IMR-90 (cell line): ENCODE results near the gene SLFNL1. TPM values are rescaled to one million over a fixed set of nuclear protein-coding genes. Genes with fewer than 3 reads are reported as not detected.

ENCODE experiments used
- ATAC-seq: fragments of 200-7000 bp; cut with Tn5 transposase; 2 replicates; pipeline ENCODE4 v1.9.1; 2020; ENCODE audit warnings: low read depth, mild to moderate bottlenecking, moderate library complexity
- BruUV-seq: library from RNA; stranded (reverse); fragments of 400-500 nt; replicated peaks from 2 replicates; lab custom pipeline; 2021; lab: Mats Ljungman, UMichigan
- CTCF ChIA-PET: fragments of 300-600 bp; formaldehyde crosslinking; extraction: SDS; loops from one replicate; lab custom pipeline; 2021; ENCODE audit warnings: antibody characterized with exemption; lab: Yijun Ruan, JAX
- POLR2A ChIA-PET: fragments of 300-600 bp; sonication (Branson Sonifier 250); formaldehyde crosslinking; loops from one replicate; lab custom pipeline; 2022; ENCODE audit warnings: antibody characterized with exemption; ENCODE audit not compliant: unreplicated experiment; lab: Charles Lee
- DNase-seq: peaks from one replicate; pipeline ENCODE4 v3.0.0; 2013
- H2AFZ ChIP-seq: replicated peaks from 2 replicates; pipeline ENCODE3; 2013; ENCODE audit warnings: low read length, mild to moderate bottlenecking; ENCODE audit not compliant: poor library complexity
- H2AK5ac ChIP-seq: 2 replicates; pipeline ENCODE4 v1.6.1; 2013; ENCODE audit warnings: low read depth, low read length, inconsistent platforms
- H2AK9ac ChIP-seq: replicated peaks from 2 replicates; pipeline ENCODE3; 2013; ENCODE audit warnings: mild to moderate bottlenecking, low read depth, low read length, moderate library complexity; ENCODE audit not compliant: poor library complexity
- H2BK120ac ChIP-seq: 2 replicates; pipeline ENCODE4 v1.6.1; 2013; ENCODE audit warnings: low read depth, low read length, inconsistent platforms
- H2BK15ac ChIP-seq: 3 replicates; pipeline ENCODE4 v1.6.1; 2013; ENCODE audit warnings: low read depth, low read length, inconsistent platforms
- H2BK20ac ChIP-seq: 2 replicates; pipeline ENCODE4 v1.6.1; 2013; ENCODE audit warnings: low read depth, mild to moderate bottlenecking, inconsistent platforms, low read length, moderate library complexity
- H2BK5ac ChIP-seq: 2 replicates; pipeline ENCODE4 v1.6.1; 2013; ENCODE audit warnings: mild to moderate bottlenecking, low read depth, low read length, inconsistent platforms; ENCODE audit not compliant: poor library complexity, severe bottlenecking
- H3K14ac ChIP-seq: replicated peaks from 2 replicates; pipeline ENCODE4 v1.6.1; 2013; ENCODE audit warnings: low read depth, low read length, inconsistent platforms
- H3K18ac ChIP-seq: 2 replicates; pipeline ENCODE4 v1.6.1; 2013; ENCODE audit warnings: low read depth, low read length, control low read depth
- H3K23ac ChIP-seq: 2 replicates; pipeline ENCODE4 v1.6.1; 2013; ENCODE audit warnings: low read depth, low read length, inconsistent platforms
- H3K27ac ChIP-seq: 2 replicates; pipeline ENCODE4 v1.5.1; 2013; ENCODE audit warnings: mild to moderate bottlenecking, control low read depth, low read length; ENCODE audit not compliant: insufficient read depth
- H3K27me3 ChIP-seq: 2 replicates; pipeline ENCODE4 v1.6.1; 2013; ENCODE audit warnings: low read length; ENCODE audit not compliant: control insufficient read depth, insufficient read depth
- H3K36me3 ChIP-seq: 2 replicates; pipeline ENCODE4 v1.6.1; 2013; ENCODE audit warnings: low read length, mixed read lengths; ENCODE audit not compliant: control insufficient read depth, insufficient read depth
- H3K4ac ChIP-seq: 2 replicates; pipeline ENCODE4 v1.6.1; 2013; ENCODE audit warnings: low read depth, low read length, inconsistent platforms
- H3K4me1 ChIP-seq: 2 replicates; pipeline ENCODE4 v1.6.1; 2013; ENCODE audit warnings: low read length, mixed read lengths; ENCODE audit not compliant: control insufficient read depth, insufficient read depth
- H3K4me2 ChIP-seq: 2 replicates; pipeline ENCODE4 v1.6.1; 2013; ENCODE audit warnings: low read depth, mild to moderate bottlenecking, control low read depth, low read length, moderate library complexity
- H3K4me3 ChIP-seq: 2 replicates; pipeline ENCODE4 v1.5.1; 2013; ENCODE audit warnings: low read depth, mild to moderate bottlenecking, control low read depth, low read length, moderate library complexity; ENCODE audit not compliant: insufficient read depth
- H3K56ac ChIP-seq: 2 replicates; pipeline ENCODE4 v1.6.1; 2013; ENCODE audit warnings: low read length, inconsistent platforms; ENCODE audit not compliant: insufficient read depth; ENCODE audit errors: extremely low read depth
- H3K79me1 ChIP-seq, 2 experiments: 2 replicates each; pipeline ENCODE4 v1.6.1; 2013; ENCODE audit warnings: low read length in 2 of 2, inconsistent platforms in 1 of 2, low read depth in 1 of 2
- H3K9ac ChIP-seq: 2 replicates; pipeline ENCODE4 v1.6.1; 2013; ENCODE audit warnings: low read depth, low read length, control low read depth
- H3K9me1 ChIP-seq: 2 replicates; pipeline ENCODE4 v1.6.1; 2013; ENCODE audit warnings: low read length, inconsistent platforms; ENCODE audit not compliant: insufficient read depth
- H3K9me3 ChIP-seq: 2 replicates; pipeline ENCODE4 v1.6.1; 2013; ENCODE audit warnings: low read length; ENCODE audit not compliant: control insufficient read depth, insufficient read depth
- H4K20me1 ChIP-seq: 2 replicates; pipeline ENCODE4 v1.6.1; 2013; ENCODE audit warnings: low read length, inconsistent platforms; ENCODE audit not compliant: insufficient read depth
- H4K5ac ChIP-seq: 2 replicates; pipeline ENCODE4 v1.6.1; 2013; ENCODE audit warnings: mild to moderate bottlenecking, low read depth, low read length, control low read depth
- H4K8ac ChIP-seq, 2 experiments: 2 replicates each; pipeline ENCODE4 v1.6.1; 2013; ENCODE audit warnings: low read depth in 2 of 2, low read length in 2 of 2, control low read depth in 1 of 2, inconsistent platforms in 1 of 2
- H4K91ac ChIP-seq: 2 replicates; pipeline ENCODE4 v1.6.1; 2013; ENCODE audit warnings: low read depth, low read length, inconsistent platforms; ENCODE audit not compliant: insufficient read depth
- BHLHE40 ChIP-seq: fragments of 150-350 bp; IDR thresholded peaks from 2 replicates; pipeline ENCODE4 v1.6.1; 2016; ENCODE audit warnings: mild to moderate bottlenecking, low read depth, low read length
- CEBPB ChIP-seq: IDR thresholded peaks from 2 replicates; pipeline ENCODE4 v1.6.1; 2012; ENCODE audit warnings: low read depth, low read length, improper control_type of control experiment
- CHD1 ChIP-seq: IDR thresholded peaks from 2 replicates; pipeline ENCODE4 v1.6.1; 2012; ENCODE audit warnings: low read depth, low read length, improper control_type of control experiment
- FOS ChIP-seq: fragments of 150-350 bp; IDR thresholded peaks from 2 replicates; pipeline ENCODE4 v1.6.1; 2016; ENCODE audit warnings: low read depth, low read length
- MAFK ChIP-seq: IDR thresholded peaks from 2 replicates; pipeline ENCODE4 v1.6.1; 2012; ENCODE audit warnings: low read depth, low read length, improper control_type of control experiment
- MAZ ChIP-seq: IDR thresholded peaks from 2 replicates; pipeline ENCODE4 v1.6.1; 2012; ENCODE audit warnings: low read depth, mild to moderate bottlenecking, low read length, improper control_type of control experiment, moderate library complexity, borderline replicate concordance
- MXI1 ChIP-seq: IDR thresholded peaks from 2 replicates; pipeline ENCODE4 v1.6.1; 2012; ENCODE audit warnings: low read depth, mild to moderate bottlenecking, low read length, moderate library complexity, borderline replicate concordance
- NFE2L2 ChIP-seq: fragments of 150-350 bp; IDR thresholded peaks from 2 replicates; pipeline ENCODE4 v1.6.1; 2016; ENCODE audit warnings: low read depth, mild to moderate bottlenecking, low read length
- POLR2A ChIP-seq: IDR thresholded peaks from 2 replicates; pipeline ENCODE4 v1.6.1; 2012; ENCODE audit warnings: mild to moderate bottlenecking, low read depth, low read length
- RCOR1 ChIP-seq: IDR thresholded peaks from 2 replicates; pipeline ENCODE4 v1.6.1; 2012; ENCODE audit warnings: mild to moderate bottlenecking, low read length, improper control_type of control experiment; ENCODE audit not compliant: insufficient replicate concordance
- RFX5 ChIP-seq: IDR thresholded peaks from 2 replicates; pipeline ENCODE4 v1.8.0; 2012; ENCODE audit warnings: low read depth, mild to moderate bottlenecking, low read length, moderate library complexity
- USF2 ChIP-seq: fragments of 150-350 bp; IDR thresholded peaks from 2 replicates; pipeline ENCODE4 v1.6.1; 2017; ENCODE audit warnings: mild to moderate bottlenecking, antibody characterized with exemption, low read length, low read depth
- WGBS, 2 experiments: methylation state at CpG; one replicate each; pipeline versions ENCODE4 v1.1.5 to v1.1.7; 2013; ENCODE audit warnings: missing lambda C conversion rate in 2 of 2; ENCODE audit not compliant: insufficient read length in 1 of 2; ENCODE audit errors: extremely low coverage in 2 of 2; 5-methylcytosine and 5-hydroxymethylcytosine counted together
- dilution Hi-C: fragments of 300-500 bp; cut with HindIII; formaldehyde crosslinking; loops from one replicate; pipeline ENCODE4 v1.14.3; 2018; ENCODE audit warnings: low sequenced_read_pairs; ENCODE audit not compliant: unreplicated experiment
- in situ Hi-C: fragments of 300-500 bp; cut with MboI; formaldehyde crosslinking; loops from 3 replicates; pipeline ENCODE4 v1.14.3; 2019; ENCODE audit warnings: low sequenced_read_pairs, inconsistent platforms, mixed read lengths
- intact Hi-C: fragments of 100-400 bp; cut with micrococcal nuclease; formaldehyde crosslinking; loops from 2 replicates; pipeline ENCODE4 v1.10.0; 2022
- polyA plus RNA-seq, 3 experiments: library from polyadenylated mRNA; depleted of rRNA; stranded (reverse); fragments of >200 nt; gene quantifications; 2 replicates each; pipeline ENCODE4 v1.2.3, GENCODE V29; 2012; ENCODE audit warnings: low replicate concordance in 1 of 3
- total RNA-seq: library from RNA; depleted of rRNA; stranded (reverse); fragments of >200 nt; gene quantifications from 2 replicates; pipeline ENCODE4 v1.2.3, GENCODE V29; 2012

SLFNL1 gene
- total and polyA plus RNA-seq, 2 of the 4 experiments (the other 2 are of a cell fraction), result under 0.01 to 0.09 TPM

GRCh38 chr1:41019353-41019745 is 2.2 kb downstream of the SLFNL1 start:
- H3K4me2 ChIP-seq, result no peak overlapping the region
- no peaks in the 10 kb centered on the region for H3K27me3 ChIP-seq
- dilution Hi-C loops (no loop called here), intact Hi-C loops (no loop called here), in situ Hi-C loops (no loop called here)
- peaks cover 9% of the 10 kb centered on the region; the same call in 1 of the 2 replicates for H4K20me1 ChIP-seq
- no peak overlapping the region for H4K5ac ChIP-seq
- no peaks in the 10 kb centered on the region for H3K9me3 ChIP-seq
- H3K79me1 ChIP-seq, result peaks cover 0 to 8% of the 10 kb centered on the region in 2 experiments; a peak in 3 of 4 replicates
- no peak overlapping the region for H3K4ac ChIP-seq
- WGBS, 2 experiments, result 86% methylated on average over 1 of the region's 2 CpGs; no CpG with 5 or more reads in 1 of the 2 experiments
- peak overlapping the region; percentile 24 for H2AK9ac ChIP-seq
- H3K9ac ChIP-seq, result no peak overlapping the region
- H3K18ac ChIP-seq, result no peak overlapping the region
- peaks cover 11% of the 10 kb centered on the region; the same call in 1 of the 2 replicates for H3K9me1 ChIP-seq
- no peak overlapping the region for H4K91ac ChIP-seq
- BruUV-seq, result no TSS peak
- ATAC-seq, result no peak
- no peak overlapping the region for H2BK15ac ChIP-seq
- peaks cover 11% of the 10 kb centered on the region for H3K36me3 ChIP-seq
- no peak overlapping the region for H2AFZ ChIP-seq
- H3K4me3 ChIP-seq, result no peak overlapping the region
- no peak overlapping the region for H2BK20ac ChIP-seq
- no peak overlapping the region for H3K23ac ChIP-seq
- H2BK5ac ChIP-seq, result no peak overlapping the region
- DNase-seq, result no peak
- no peak overlapping the region for H2AK5ac ChIP-seq
- ChIA-PET CTCF (no interaction called here), POLR2A (no interaction called here)
- H4K8ac ChIP-seq, result no peak overlapping the region
- H3K14ac ChIP-seq, result no peak overlapping the region
- no peak overlapping the region for H3K56ac ChIP-seq
- no peak overlapping the region for H2BK120ac ChIP-seq
- H3K27ac ChIP-seq, result no peak overlapping the region
- no peak for TF ChIP-seq POLR2A
- no peak for TF ChIP-seq MAFK
- TF ChIP-seq MXI1, result no peak
- no peak for TF ChIP-seq BHLHE40
- no peak for TF ChIP-seq FOS
- no peak for TF ChIP-seq RFX5
- TF ChIP-seq CHD1, result no peak
- no peak for TF ChIP-seq RCOR1
- TF ChIP-seq CEBPB, result no peak
- TF ChIP-seq USF2, result no peak
- no peak for TF ChIP-seq NFE2L2
- no peak for TF ChIP-seq MAZ
- H3K4me1 ChIP-seq, result peaks cover 5% of the 10 kb centered on the region
